Tibial nerve (tissue), 4 donors: ENCODE results near the gene EBF3. TPM values are rescaled to one million over a fixed set of nuclear protein-coding genes. Genes with fewer than 3 reads are reported as not detected.

ENCODE experiments used
- DNase-seq, 2 donors: peaks; one replicate each; pipeline ENCODE4 v3.0.0-alpha.2; 2019; ENCODE audit warnings: low spot score in 2 of 2
- H3K27ac ChIP-seq, 4 donors: fragments of 200-600 bp; sonication (generic) in 3 of 4; one replicate each; pipeline ENCODE4 v1.5.1; 2017 to 2019; ENCODE audit warnings: mild to moderate bottlenecking in 1 of 4
- H3K27me3 ChIP-seq, 2 donors: fragments of 200-600 bp; sonication (generic) in 1 of 2; one replicate each; pipeline versions ENCODE4 v1.5.1 to v1.6.0; 2017 to 2019
- H3K36me3 ChIP-seq, 3 donors: fragments of 200-600 bp; sonication (generic); one replicate each; pipeline ENCODE4 v1.5.1; 2018 to 2019
- H3K4me1 ChIP-seq, 4 donors: fragments of 200-600 bp; sonication (generic) in 3 of 4; one replicate each; pipeline ENCODE4 v1.5.1; 2017 to 2019
- H3K4me3 ChIP-seq, 4 donors: fragments of 200-600 bp; sonication (generic) in 3 of 4; one replicate each; pipeline ENCODE4 v1.5.1; 2017 to 2019; ENCODE audit warnings: mild to moderate bottlenecking in 1 of 4, moderate library complexity in 1 of 4
- H3K9me3 ChIP-seq, 4 donors: fragments of 200-600 bp; sonication (generic) in 3 of 4; one replicate each; pipeline ENCODE4 v1.5.1; 2017 to 2019
- CTCF ChIP-seq, 5 experiments: fragments of 200-600 bp in 3 of 5; fragments of 450-650 bp in 2 of 5; sonication (generic) in 3 of 5; IDR thresholded peaks; one replicate each; pipeline ENCODE4 v1.5.1; 2016 to 2019; ENCODE audit warnings: antibody characterized with exemption in 5 of 5, mild to moderate bottlenecking in 3 of 5, moderate library complexity in 2 of 5
- EP300 ChIP-seq, 2 donors: sonication (generic); formaldehyde crosslinking; IDR thresholded peaks; one replicate each; pipeline ENCODE4 v1.6.1; 2017; ENCODE audit warnings: antibody characterized with exemption in 2 of 2, mild to moderate bottlenecking in 1 of 2
- POLR2A ChIP-seq, 2 donors: fragments of 450-650 bp; IDR thresholded peaks; one replicate each; pipeline ENCODE4 v1.6.1; 2017; ENCODE audit warnings: antibody characterized with exemption in 2 of 2, mild to moderate bottlenecking in 2 of 2, moderate library complexity in 2 of 2
- WGBS, 2 donors: methylation state at CpG; one replicate each; pipeline ENCODE4 v1.1.5; 2018; 5-methylcytosine and 5-hydroxymethylcytosine counted together
- total RNA-seq, 4 donors: library from RNA; depleted of rRNA; stranded (reverse); fragments of >200 nt; gene quantifications; one replicate each; pipeline ENCODE4 v1.1.0, GENCODE V29; 2016

The EBF3 gene
- total RNA-seq, 4 donors from 2014 or later, result 27.3 to 41.0 (median 31.2) TPM

DNA sequence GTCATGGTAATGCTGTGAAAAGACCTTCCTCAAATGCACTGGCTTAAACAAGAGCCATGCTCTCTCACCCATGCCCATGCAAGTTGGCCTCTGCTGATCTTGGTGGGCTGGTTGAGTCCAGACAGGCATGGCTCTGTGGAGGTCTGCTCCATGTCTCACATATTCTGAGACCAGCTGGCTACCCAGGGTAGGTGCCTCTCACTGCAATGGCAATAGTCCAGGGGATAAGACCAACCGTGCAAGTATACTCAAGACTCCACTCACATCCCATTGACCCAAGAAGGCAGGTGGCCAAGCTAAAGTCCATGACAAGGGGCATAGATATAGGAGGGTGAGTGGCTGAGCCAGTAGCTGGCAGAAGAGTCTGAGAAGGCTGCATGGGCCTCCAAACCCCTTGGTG lies 14.2 kb upstream of the EBF3 start:
- WGBS, 2 donors, result 90 to 93% methylated on average over 1 of the region's 1 CpG
- H3K36me3 ChIP-seq, result no peaks in the 10 kb centered on the region
- H3K4me3 ChIP-seq, result no peak overlapping the region
- peaks cover 0 to 1% (median 0%) of the 10 kb centered on the region in 4 donors for H3K4me1 ChIP-seq
- DNase-seq, result no peak
- H3K27ac ChIP-seq, result no peak overlapping the region
- TF ChIP-seq EP300 (IDR thresholded peaks at IDR 0.05) (no peak), CTCF (IDR thresholded peaks at IDR 0.05) (no peak), POLR2A (IDR thresholded peaks at IDR 0.05) (no peak)
- H3K9me3 ChIP-seq, result peaks cover 0 to 19% (median 0%) of the 10 kb centered on the region in 4 donors
- peaks cover 0 to 30% of the 10 kb centered on the region in 2 donors for H3K27me3 ChIP-seq

- TF ChIP-seq CTCF (IDR thresholded peaks at IDR 0.05), result no peak
- TF ChIP-seq EP300 (IDR thresholded peaks at IDR 0.05), result no peak
- no peak for TF ChIP-seq POLR2A (IDR thresholded peaks at IDR 0.05)
- Histone ChIP-seq H3K9me3 (peaks cover 0 to 13% (median 0%) of the 10 kb centered on the region in 4 donors), H3K27ac (no peak overlapping the region), H3K4me1 (peaks cover 0 to 7% (median 0%) of the 10 kb centered on the region in 4 donors), H3K27me3 (peaks cover 0 to 33% of the 10 kb centered on the region in 2 donors), H3K4me3 (no peak overlapping the region), H3K36me3 (no peaks in the 10 kb centered on the region)
- WGBS, 2 donors, result 84 to 90% methylated on average over 10 of the region's 10 CpGs
- DNase-seq, result no peak
These were observed 13.7 kb upstream of the EBF3 start for GRCh38 chr10:129977794-129978193.

GRCh38 chr10:129973674-129974059 lies 9.6 kb upstream of the EBF3 start:
- Histone ChIP-seq H3K27me3 (peaks cover 0 to 65% of the 10 kb centered on the region in 2 donors), H3K4me3 (no peak overlapping the region), H3K4me1 (peaks cover 0 to 48% (median 12%) of the 10 kb centered on the region in 4 donors), H3K9me3 (no peaks in the 10 kb centered on the region), H3K36me3 (no peaks in the 10 kb centered on the region), H3K27ac (no peak overlapping the region)
- 77 to 80% methylated on average over 8 of the region's 8 CpGs for WGBS, 2 donors
- no peak for DNase-seq
- TF ChIP-seq EP300 (IDR thresholded peaks at IDR 0.05), result no peak
- no peak for TF ChIP-seq POLR2A (IDR thresholded peaks at IDR 0.05)
- no peak for TF ChIP-seq CTCF (IDR thresholded peaks at IDR 0.05)

- Histone ChIP-seq H3K4me3 (peak overlapping the region in 2 of 4 donors; percentile 6 to 57), H3K4me1 (peaks cover 0 to 53% (median 12%) of the 10 kb centered on the region in 4 donors), H3K27ac (no peak overlapping the region), H3K36me3 (no peaks in the 10 kb centered on the region), H3K9me3 (no peaks in the 10 kb centered on the region), H3K27me3 (peaks cover 0 to 65% of the 10 kb centered on the region in 2 donors)
- DNase-seq, result no peak
- 45 to 49% methylated on average over 27 to 31 of the region's 59 CpGs for WGBS, 2 donors
- TF ChIP-seq POLR2A (IDR thresholded peaks at IDR 0.05) (no peak), CTCF (IDR thresholded peaks at IDR 0.05) (no peak), EP300 (IDR thresholded peaks at IDR 0.05) (no peak)
These were observed 9.0 kb upstream of the EBF3 start for GRCh38 chr10:129972966-129973673.

DNA sequence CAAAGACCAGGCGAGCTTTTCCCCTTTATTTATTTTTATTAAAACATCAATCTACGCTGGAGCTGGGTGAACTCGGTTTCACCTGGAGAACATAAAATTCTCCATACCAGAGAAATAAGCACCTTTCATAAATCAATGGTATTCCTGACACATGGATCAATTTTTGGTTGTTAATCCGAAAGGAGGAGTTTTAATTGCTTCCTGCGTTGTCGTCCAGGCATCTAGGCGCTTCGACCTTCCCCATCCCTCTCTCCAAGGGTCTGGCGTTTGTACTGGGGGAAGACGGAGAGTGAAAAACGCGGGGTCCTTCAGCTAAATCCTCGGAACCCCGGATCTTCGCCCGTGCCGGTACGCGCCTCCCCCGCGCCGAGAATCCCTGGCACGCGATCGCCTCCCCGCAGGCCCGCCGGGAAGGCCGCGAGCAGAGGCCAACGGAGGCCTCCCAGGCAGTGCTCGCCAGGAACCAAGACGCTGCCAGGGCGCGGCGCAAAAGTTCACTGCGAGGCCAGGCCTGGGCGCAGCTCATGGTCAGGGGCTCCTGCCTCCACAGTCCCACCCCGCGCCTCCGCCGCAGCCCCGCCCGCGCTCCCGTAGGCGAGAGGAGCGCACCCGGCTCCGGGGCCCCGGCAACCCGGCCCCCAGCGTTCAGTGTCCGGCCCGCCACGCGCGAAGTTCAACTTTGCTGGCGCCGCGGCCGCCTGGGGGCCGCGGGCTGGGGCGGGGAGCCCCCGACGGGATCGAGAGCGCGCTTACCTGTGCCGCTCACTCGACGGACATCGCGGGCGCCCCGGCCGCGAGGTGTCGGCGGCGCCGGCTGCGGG lies 8.3 kb upstream of the EBF3 start:
- 3% methylated on average over 16 to 27 of the region's 84 CpGs for WGBS, 2 donors

More for the DNA sequence above, 8.3 kb upstream of the EBF3 start:
- no peak for DNase-seq
- no peak for TF ChIP-seq EP300 (IDR thresholded peaks at IDR 0.05)
- TF ChIP-seq POLR2A (IDR thresholded peaks at IDR 0.05), result no peak
- no peak for TF ChIP-seq CTCF (IDR thresholded peaks at IDR 0.05)
- Histone ChIP-seq H3K4me1 (peaks cover 0 to 61% (median 12%) of the 10 kb centered on the region in 4 donors), H3K27ac (peak overlapping the region in 1 of 4 donors; percentile 40), H3K9me3 (no peaks in the 10 kb centered on the region), H3K36me3 (no peaks in the 10 kb centered on the region), H3K4me3 (peak overlapping the region in 2 of 4 donors; percentile 6 to 57), H3K27me3 (peaks cover 0 to 72% of the 10 kb centered on the region in 2 donors)
